GM10266 (cell line): ENCODE measurements around the gene FAM180A.

Experiments used
- DNase-seq: peaks from one replicate; pipeline ENCODE4 v3.0.0; 2012; ENCODE audit errors: extremely low spot score
- CTCF ChIP-seq: IDR thresholded peaks from 2 replicates; pipeline ENCODE4 v1.5.1; 2012; ENCODE audit warnings: mild to moderate bottlenecking, low read depth; ENCODE audit not compliant: control insufficient read depth, insufficient read depth; ENCODE audit errors: missing control alignments

Gene FAM180A

DNA sequence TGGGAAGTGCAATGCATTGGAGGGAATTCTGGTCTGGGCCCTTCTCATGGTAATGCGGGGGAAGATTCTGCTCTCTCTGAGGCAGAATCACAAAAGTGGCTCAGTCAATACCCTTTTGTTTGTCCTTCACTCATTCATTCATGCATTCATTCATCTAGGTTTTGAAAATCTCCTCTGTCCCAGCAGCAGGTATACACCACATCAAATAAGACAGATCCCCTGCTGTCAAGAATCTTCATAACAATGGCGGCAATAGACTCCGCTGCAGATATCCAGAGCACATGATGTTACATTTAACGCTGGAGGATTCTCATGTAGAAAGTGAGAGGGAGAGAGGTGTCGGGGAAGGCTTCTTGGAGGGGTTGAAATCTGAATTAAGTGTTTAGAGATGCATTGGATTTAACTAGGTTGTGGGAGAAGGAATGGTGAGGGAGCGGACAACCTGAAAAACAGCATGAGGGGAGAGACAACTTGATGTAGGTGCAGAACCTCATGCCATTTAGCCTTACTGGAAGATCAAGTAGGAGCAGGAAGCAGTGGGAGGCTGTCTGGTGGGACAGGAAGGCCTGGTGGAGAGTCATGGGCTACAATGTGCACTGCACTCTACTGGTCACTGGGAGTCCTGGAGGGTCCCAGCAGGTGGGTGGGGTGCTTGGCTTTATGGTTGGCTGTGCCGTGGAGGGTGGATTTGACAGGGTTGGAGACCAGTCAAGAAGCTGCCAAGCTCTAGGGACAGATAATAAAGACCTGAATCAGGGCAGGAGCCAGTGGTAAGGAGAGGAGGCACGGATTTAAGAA lies 5.2 kb upstream of the FAM180A start:
- DNase-seq = no peak
- no peak for TF ChIP-seq CTCF

- DNase-seq = no peak
These were observed 1.2 kb downstream of the FAM180A start for GRCh38 chr7:135747366-135747765.

DNA sequence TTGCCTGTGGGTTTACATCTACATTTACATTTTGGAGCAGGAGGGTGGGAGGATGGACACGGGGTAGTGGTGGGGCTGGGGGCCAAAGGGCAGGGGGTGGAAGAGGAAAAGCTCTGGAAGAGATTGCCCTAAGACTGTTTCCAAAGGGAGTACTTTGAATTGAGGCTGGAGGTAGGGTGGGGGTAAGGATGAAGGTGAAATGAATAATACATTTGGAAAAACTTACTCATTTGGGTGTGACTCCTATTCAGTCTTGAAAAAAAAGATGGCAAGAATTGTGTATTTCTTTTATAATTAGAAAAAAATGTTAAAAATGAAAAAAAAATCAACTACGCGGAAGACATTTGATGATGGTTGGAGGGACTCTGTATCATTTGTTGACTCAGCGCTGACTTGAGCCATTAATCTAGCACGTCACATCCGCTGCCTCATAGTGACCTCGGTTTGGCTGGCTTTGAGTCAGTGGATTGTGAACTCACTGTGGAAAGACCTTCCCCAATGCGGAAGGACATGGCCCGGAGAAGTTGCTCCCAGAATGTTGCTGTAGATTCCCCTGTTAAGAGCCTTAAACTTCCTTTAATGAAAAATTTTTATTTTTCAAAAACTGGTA lies 2.8 kb downstream of the FAM180A start:
- no peak for DNase-seq
- no peak for TF ChIP-seq CTCF

More at GRCh38 chr7:135747366-135747765, 1.2 kb downstream of the FAM180A start:
- no peak for TF ChIP-seq CTCF

- TF ChIP-seq CTCF = no peak
- DNase-seq = no peak
These were observed 3.5 kb downstream of the FAM180A start for GRCh38 chr7:135744938-135745702.

DNA sequence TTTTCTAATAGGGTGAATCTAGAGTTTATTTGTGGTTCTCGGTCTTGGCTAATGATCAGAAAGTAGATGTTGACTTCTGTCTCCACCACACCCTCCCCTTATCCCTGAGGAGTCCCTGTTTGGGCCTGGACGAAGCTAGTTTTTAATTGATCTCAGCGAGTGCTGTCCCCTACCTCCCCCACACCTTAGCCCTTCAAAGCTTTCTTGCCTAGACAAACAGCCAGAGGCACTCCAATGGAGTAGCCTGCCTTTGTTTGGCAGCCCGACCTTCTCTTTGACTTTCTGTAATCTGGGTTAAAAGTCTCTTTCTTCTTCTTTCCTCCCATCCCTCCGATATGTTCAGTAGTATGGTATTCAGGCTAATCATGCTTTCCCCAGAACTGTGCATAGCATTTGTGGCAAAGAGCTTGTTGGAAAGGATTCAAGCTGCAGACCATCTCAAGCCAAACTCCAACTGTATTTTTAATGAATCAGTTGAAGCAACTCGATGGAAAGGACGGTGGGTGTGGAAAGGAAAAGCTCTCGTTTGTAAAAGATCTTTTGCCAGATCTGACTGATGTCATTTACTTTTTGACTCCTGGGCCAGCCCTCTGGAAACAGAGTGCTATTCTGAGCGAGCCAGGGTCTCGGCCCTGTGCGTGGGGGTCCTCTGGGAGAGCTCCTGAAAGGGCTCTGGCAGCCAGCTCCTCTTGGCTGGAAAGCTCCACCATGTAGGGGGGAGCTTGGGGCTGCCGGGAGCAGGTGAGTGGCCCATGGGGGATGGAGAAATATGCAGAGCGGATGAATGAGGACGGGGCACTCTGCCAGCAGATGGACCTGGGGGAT lies 4.5 kb downstream of the FAM180A start:
- DNase-seq = no peak
- TF ChIP-seq CTCF = no peak

GRCh38 chr7:135742371-135742770 lies 6.2 kb downstream of the FAM180A start:
- no peak for TF ChIP-seq CTCF
- DNase-seq = no peak
